ES-I3 (cell line): ENCODE measurements around the gene ARMC5.
A peak's percentile ranks its signal among the peaks of the same experiment; 100 is the strongest.

Experiments
- H3K36me3 ChIP-seq: 2 replicates; pipeline ENCODE4 v1.6.1; 2013; ENCODE audit warnings: mild to moderate bottlenecking, low read length, control low read depth, moderate library complexity; ENCODE audit not compliant: insufficient read depth
- H3K4me1 ChIP-seq: 2 replicates; pipeline ENCODE4 v1.6.1; 2013; ENCODE audit warnings: mild to moderate bottlenecking, control low read depth, low read length; ENCODE audit not compliant: insufficient read depth
- H3K9ac ChIP-seq: 2 replicates; pipeline ENCODE4 v1.6.1; 2013; ENCODE audit warnings: low read depth, mild to moderate bottlenecking, low read length, moderate library complexity
- H3K9me3 ChIP-seq: 2 replicates; pipeline ENCODE4 v1.6.1; 2013; ENCODE audit warnings: mild to moderate bottlenecking, low read length, moderate library complexity; ENCODE audit not compliant: control insufficient read depth, insufficient read depth

ARMC5 gene

DNA sequence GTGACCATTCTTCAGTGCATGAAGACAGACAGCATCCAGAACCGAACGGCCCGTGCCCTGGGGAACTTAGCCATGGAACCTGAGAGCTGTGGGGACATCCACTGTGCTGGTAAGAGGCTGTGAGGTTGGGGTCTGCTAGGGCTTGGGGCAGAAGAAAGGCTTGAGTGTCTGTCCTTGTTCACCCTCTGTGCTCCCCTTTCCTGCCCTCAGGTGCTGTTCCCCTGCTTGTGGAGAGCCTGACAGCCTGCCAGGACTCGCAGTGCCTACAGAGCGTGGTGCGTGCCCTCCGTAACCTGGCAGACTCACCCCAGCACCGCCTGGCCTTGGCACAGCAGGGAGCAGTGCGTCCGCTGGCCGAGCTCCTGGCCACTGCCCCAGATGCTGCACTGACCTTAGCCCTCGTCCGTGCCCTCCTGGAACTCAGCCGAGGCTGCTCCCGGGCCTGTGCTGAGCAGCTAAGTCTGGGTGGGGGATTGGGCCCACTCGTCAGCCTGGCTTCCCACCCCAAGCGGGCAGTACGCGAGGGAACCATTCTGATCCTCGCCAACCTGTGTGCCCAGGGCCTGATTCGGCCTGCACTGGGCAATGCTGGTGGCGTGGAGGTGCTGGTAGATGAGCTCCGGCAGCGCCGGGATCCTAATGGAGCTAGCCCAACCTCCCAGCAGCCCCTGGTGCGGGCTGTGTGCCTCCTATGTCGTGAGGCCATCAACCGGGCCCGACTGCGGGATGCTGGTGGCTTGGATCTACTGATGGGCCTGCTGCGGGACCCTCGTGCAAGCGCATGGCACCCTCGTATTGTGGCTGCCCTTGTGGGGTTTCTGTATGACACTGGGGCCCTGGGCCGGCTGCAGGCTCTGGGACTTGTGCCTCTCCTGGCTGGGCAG lies 2.9 kb downstream of the ARMC5 start:
- Histone ChIP-seq H3K9me3 (no peaks in the 10 kb centered on the region), H3K4me1 (no peaks in the 10 kb centered on the region; the same call in 1 of the 2 replicates), H3K9ac (no peak overlapping the region), H3K36me3 (no peaks in the 10 kb centered on the region)

DNA sequence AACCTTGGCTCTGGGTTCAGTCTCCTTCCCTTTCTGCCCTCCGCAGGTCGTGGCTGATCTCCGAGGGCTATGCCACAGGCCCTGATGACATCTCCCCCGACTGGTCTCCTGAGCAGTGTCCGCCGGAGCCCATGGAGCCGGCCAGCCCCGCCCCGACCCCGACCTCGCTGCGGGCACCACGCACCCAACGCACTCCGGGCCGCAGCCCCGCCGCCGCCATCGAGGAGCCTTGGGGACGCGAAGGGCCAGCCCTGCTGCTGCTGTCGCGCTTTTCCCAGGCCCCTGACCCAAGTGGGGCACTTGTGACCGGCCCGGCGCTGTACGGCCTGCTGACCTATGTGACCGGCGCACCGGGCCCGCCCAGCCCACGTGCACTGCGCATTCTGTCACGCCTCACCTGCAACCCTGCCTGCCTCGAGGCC lies 5.1 kb downstream of the ARMC5 start:
- no peaks in the 10 kb centered on the region for H3K9me3 ChIP-seq
- H3K9ac ChIP-seq: no peak overlapping the region
- H3K4me1 ChIP-seq: no peaks in the 10 kb centered on the region
- H3K36me3 ChIP-seq: no peaks in the 10 kb centered on the region

DNA sequence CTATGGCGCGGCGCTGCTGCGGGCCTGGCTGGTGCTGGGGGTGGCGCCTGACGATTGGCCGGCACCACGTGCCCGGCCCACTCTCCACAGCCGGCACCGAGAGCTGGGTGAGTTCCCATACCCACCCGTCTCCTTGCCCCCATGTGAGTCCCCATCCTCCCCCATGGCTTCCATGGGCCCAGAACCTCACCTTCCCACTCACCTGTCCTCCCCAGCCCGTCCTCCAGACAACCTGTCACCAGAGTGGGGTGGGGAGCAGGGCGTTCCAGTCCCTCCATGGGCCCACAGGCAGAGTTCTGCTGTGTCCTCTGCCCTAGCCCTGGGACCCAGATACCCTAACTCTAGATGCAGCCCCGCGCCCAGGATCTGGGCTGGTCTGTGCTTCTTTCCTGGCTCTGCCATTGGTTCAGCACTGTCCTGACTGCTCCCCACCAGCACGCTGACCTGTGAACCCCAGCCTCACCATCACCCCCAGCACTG lies 5.5 kb downstream of the ARMC5 start:
- H3K9ac ChIP-seq: no peak overlapping the region
- no peaks in the 10 kb centered on the region for H3K36me3 ChIP-seq
- H3K4me1 ChIP-seq: no peaks in the 10 kb centered on the region
- no peaks in the 10 kb centered on the region for H3K9me3 ChIP-seq

DNA sequence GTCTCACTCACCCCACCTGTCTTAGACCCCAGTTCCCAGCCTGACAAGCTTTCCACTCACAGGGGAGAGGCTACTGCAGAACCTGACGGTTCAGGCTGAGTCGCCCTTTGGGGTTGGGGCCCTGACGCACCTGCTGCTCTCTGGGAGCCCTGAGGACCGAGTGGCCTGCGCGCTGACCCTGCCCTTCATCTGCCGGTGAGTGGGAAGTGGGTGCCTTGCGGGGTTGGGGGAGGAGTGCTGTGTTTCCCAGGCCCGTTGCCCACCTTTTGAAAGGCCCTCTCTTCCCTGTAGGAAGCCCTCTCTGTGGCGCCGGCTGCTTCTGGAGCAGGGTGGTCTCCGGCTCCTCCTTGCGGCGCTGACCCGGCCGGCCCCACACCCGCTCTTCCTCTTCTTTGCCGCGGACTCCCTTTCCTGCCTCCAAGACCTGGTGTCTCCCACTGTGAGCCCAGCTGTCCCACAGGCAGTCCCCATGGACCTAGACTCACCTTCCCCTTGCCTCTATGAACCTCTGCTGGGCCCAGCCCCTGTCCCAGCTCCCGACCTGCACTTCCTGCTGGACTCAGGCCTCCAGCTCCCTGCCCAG lies 6.6 kb downstream of the ARMC5 start:
- no peaks in the 10 kb centered on the region for H3K4me1 ChIP-seq
- no peaks in the 10 kb centered on the region for H3K36me3 ChIP-seq
- H3K9ac ChIP-seq: no peak overlapping the region
- no peaks in the 10 kb centered on the region for H3K9me3 ChIP-seq

DNA sequence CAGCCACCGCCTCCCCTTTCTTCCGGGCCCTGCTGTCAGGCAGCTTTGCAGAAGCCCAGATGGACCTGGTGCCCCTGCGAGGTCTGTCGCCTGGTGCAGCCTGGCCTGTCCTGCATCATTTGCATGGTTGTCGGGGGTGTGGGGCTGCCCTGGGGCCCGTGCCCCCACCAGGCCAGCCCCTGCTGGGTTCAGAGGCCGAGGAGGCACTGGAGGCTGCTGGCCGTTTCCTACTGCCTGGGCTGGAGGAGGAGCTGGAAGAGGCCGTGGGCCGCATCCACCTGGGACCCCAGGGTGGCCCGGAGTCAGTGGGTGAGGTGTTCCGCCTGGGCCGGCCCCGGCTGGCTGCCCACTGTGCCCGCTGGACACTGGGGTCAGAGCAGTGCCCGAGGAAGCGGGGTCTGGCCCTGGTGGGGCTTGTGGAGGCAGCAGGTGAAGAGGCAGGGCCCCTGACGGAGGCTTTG lies 7.1 kb downstream of the ARMC5 start:
- no peak overlapping the region for H3K9ac ChIP-seq
- no peaks in the 10 kb centered on the region for H3K36me3 ChIP-seq
- peaks cover 5% of the 10 kb centered on the region; the same call in 1 of the 2 replicates for H3K4me1 ChIP-seq
- H3K9me3 ChIP-seq: no peaks in the 10 kb centered on the region

DNA sequence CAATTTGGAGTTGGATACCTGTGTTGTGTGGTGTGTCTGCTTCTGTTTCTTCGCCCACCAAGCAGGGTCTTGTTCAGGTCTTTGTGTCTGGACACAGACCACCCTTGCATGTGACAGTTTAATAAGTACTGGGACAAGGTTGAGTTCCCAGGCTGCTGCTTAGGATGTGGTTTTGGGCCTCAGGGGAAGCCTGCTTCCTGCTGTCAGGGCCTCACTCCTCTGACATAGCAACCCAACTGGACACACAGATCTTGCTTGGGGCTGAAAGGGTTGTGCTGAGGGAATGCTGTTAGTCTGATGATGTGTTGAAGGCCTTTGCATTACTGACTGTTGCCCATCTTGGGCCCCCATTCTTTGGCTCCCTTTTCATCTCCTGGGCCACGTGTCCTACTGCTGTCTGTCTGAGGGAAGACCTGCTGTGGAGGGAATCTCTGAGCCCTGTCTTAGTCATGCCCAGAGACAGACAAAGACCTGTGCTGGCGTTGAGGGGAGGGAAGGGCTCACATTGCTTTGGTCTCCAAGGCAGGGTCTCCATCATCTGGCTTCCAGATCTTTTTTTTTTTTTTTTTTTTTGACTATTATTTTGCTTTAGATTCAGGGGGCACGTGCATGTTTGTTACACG lies 8.0 kb downstream of the ARMC5 start:
- H3K9me3 ChIP-seq: no peaks in the 10 kb centered on the region
- H3K4me1 ChIP-seq: peaks cover 6% of the 10 kb centered on the region; the same call in 1 of the 2 replicates
- H3K9ac ChIP-seq: no peak overlapping the region
- H3K36me3 ChIP-seq: no peaks in the 10 kb centered on the region

DNA sequence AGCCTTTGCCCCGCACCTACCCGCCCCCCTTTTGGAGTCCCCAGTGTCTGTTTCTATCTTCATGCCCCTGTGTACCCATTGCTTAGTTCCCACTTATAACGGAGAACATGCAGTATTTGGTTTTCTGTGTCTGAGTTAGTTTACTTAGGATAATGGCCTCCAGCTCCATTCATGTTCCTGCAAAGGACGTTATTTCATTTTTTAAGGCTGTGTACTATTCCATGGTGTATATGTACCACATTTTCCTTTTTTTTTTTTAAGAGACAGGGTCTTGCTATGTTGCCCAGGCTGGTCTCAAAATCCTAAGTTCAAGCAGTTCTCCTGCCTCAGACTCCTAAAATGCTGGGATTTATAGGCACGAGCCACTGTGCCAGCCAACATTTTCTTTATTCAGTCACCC lies 8.6 kb downstream of the ARMC5 start:
- H3K36me3 ChIP-seq: no peaks in the 10 kb centered on the region
- peaks cover 6% of the 10 kb centered on the region; the same call in 1 of the 2 replicates for H3K4me1 ChIP-seq
- H3K9ac ChIP-seq: no peak overlapping the region

DNA sequence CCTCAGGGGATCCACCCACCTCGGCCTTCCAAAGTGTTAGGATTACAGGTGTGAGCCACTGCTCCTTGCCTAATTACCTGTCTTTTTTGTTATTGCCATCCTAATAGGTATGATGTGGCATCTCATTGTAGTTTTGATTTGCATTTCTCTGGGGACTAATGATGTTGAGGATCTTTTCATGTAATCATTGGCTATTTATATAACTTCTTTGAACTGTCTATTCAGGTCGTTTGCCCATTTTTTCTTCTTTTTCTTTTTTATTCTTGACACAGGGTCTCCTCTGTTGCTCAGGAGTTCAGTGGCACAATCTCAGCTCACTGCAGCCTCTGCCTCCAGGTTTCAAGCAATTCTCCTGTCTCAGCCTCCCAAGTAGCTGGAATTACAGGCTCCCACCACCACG lies 11.3 kb downstream of the ARMC5 start:
- Histone ChIP-seq H3K9me3 (no peaks in the 10 kb centered on the region; the same call in 1 of the 2 replicates), H3K9ac (no peak overlapping the region), H3K4me1 (peaks cover 6% of the 10 kb centered on the region; the same call in 1 of the 2 replicates), H3K36me3 (no peaks in the 10 kb centered on the region)

More for the DNA sequence above, 8.6 kb downstream of the ARMC5 start:
- H3K9me3 ChIP-seq: no peaks in the 10 kb centered on the region

DNA sequence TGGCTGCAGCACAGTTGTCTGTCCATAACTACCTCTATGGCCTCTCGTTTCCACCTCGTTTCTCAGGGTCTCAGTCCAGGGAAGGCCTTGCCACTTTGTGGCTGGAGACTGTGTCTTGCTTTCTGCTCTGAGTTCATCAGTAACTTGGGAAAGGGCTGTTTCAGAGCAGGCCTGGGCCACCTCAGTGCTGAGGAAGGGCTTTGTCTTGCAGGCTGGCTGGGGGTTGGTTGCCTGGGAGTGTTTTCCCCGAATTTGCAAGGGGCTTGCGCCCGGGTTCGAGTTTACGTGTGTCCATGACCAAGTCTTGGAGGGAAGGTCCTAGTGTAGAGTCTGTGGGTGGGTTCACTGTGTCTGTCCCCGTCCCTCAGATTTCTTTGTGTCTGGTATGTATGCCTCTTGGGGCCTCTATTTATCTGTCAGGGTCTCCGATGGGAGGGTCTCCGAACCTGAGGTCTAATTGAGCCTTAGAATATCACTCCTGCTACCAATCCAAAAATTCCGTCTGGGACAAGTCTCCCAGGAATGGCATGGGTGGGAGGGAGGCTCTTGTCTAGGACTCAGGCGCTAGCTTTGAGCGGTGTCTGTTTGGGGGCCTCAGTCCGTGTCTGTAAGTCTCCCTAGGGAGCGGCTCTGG lies 12.1 kb downstream of the ARMC5 start:
- H3K9me3 ChIP-seq: no peaks in the 10 kb centered on the region; the same call in 1 of the 2 replicates
- H3K36me3 ChIP-seq: no peaks in the 10 kb centered on the region
- peaks cover 6% of the 10 kb centered on the region; the same call in 1 of the 2 replicates for H3K4me1 ChIP-seq
- peak overlapping the region; percentile 54; the same call in 1 of the 2 replicates for H3K9ac ChIP-seq

DNA sequence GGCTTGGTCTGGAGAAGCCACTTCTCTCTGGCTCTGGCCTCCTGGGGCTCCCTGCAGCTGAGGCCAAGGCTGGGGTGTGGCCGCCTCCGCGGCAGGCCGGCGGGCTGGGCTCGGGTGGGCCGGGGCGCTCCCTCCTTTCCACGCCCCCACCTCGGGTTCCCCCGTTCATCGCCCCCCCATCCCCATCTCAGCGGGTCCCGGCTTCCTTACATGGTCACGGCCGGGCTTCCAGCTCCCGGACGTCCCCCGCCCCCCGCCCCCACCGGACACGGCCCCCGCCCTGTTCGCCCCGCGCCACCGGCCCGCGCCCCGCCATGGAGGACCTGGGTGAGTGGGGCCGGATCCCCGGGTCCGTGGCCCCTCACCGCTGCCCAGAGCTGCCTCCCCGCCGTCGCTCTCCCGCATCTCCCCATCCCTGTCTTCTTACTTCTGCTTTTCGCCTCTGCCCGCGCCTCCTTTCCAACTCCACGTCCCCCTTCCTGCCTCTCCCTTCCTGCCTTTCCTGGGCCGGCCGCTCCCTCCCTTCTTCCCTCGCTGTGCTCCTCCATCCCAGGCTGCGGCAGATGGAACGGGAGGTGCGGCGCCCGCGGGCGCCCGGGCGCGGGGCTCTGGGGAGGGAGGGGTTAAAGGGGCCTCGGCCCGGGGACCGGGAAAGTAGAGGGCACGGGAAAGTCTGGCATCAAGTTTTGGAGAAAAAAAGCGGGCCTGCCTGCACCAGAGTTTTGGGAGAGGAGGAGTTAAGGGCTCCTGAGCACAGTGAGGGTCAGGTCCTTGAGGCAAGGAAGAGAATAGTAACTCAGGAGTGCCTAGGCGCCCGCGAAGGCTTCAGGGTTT lies 12.8 kb downstream of the ARMC5 start, which contains the start of gene TGFB1I1:
TSS of gene TGFB1I1 (plus strand) at position 278 of the 834 bp plus-strand sequence. CDS start at position 315, 37 bp downstream.
- peaks cover 6% of the 10 kb centered on the region; the same call in 1 of the 2 replicates for H3K4me1 ChIP-seq
- no peaks in the 10 kb centered on the region for H3K36me3 ChIP-seq
- H3K9me3 ChIP-seq: no peaks in the 10 kb centered on the region; the same call in 1 of the 2 replicates
- H3K9ac ChIP-seq: peak within 1 kb of the TSS; percentile 75

DNA sequence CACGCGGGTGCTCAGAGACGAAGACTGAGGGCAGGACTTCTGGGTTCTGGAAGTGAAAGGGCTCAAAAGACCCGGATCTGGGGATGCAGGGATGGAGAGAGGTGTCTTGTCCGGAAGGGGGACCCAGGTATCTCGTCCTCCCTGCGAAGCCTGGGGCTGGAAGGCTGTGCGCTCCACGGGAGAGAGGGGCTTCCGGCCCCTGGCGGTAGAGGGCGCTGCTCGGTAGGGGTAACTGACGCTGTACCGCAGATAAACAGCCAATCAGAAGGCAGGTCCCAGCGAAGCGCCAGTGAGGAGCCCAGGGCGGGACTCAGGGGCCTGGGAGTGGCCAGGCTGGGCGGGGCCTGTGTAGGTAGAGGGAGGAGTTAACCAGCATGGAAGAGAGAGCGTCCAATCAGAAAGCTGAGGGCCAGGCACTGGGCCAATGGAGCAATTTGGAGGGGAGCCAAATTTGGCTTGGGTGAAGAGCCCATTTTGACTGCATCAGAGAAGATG lies 13.5 kb downstream of the ARMC5 start:
- H3K4me1 ChIP-seq: peaks cover 6% of the 10 kb centered on the region; the same call in 1 of the 2 replicates
- H3K36me3 ChIP-seq: no peaks in the 10 kb centered on the region
- no peaks in the 10 kb centered on the region; the same call in 1 of the 2 replicates for H3K9me3 ChIP-seq
- peak overlapping the region; percentile 75 for H3K9ac ChIP-seq

DNA sequence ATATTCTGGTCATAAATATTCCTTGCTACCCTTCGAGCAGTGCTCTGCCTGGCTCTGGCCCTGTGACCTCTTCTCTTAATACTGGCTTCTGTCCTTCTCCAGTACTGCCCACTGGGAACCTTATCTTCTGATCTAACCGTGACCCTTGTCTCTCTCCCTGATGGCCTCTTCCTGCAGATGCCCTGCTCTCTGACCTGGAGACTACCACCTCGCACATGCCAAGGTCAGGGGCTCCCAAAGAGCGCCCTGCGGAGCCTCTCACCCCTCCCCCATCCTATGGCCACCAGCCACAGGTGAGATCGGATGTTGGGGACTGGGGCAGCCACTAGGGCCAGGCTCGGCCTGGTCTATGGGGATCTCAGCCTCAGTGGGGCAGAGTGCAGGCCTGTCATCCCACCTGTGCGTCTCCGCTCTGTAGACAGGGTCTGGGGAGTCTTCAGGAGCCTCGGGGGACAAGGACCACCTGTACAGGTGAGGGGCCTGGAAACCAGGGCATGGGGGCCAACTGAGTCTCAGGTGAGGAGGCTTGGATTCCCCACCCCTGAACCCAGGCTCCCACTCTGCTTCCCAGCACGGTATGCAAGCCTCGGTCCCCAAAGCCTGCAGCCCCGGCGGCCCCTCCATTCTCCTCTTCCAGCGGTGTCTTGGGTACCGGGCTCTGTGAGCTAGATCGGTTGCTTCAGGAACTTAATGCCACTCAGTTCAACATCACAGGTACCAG lies 14.1 kb downstream of the ARMC5 start:
- Histone ChIP-seq H3K9me3 (no peaks in the 10 kb centered on the region; the same call in 1 of the 2 replicates), H3K36me3 (no peaks in the 10 kb centered on the region), H3K4me1 (peaks cover 6% of the 10 kb centered on the region; the same call in 1 of the 2 replicates), H3K9ac (no peak overlapping the region)
